ENCODE data around the gene PNPLA7.
"Not testable (repeated sequence)": the region's sequence is repeated elsewhere in the genome, so short reads cannot be mapped to it uniquely, and the experiment has no call there.

Gene PNPLA7

GRCh38 chr9:137514691-137515337 lies 35.4 kb downstream of the PNPLA7 start:
- peaks cover 5% of the 10 kb centered on the region for H3K4me1 Mint-ChIP-seq
- H3K27ac Mint-ChIP-seq: no peak overlapping the region
- H3K36me3 Mint-ChIP-seq: no peaks in the 10 kb centered on the region
- H3K4me3 Mint-ChIP-seq: no peak overlapping the region
- H3K27me3 Mint-ChIP-seq: no peaks in the 10 kb centered on the region
- H3K9me3 Mint-ChIP-seq: no peaks in the 10 kb centered on the region

DNA sequence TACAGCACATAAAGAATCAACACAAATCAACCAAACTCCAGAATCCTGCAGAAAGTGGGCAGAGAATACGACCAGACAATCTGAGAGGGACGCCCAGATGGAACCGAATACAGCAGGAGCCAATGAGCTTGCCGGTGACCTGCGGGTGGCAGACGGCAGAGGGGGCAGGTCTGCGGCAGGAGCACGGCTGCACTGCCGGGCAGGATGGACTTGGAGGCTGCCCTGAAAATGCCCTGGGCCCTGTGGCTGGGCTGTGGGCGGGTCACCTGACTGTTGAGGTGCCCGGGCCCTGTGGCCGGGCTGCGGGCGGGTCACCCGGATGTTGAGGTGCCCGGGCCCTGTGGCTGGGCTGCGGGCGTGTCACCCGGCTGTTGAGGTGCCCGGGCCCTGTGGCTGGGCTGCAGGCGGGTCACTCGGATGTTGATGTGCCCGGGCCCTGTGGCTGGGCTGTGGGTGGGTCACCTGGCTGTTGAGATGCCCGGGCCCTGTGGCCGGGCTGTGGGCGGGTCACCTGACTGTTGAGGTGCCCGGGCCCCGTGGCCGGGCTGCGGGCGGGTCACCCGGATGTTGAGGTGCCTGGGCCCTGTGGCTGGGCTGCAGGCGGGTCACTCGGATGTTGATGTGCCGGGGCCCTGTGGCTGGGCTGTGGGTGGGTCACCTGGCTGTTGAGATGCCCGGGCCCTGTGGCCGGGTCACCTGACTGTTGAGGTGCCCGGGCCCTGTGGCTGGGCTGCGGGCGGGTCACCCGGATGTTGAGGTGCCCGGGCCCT lies 36.2 kb downstream of the PNPLA7 start:
- not testable (repeated sequence) for H3K27me3 Mint-ChIP-seq, H3K4me3 Mint-ChIP-seq, H3K4me1 Mint-ChIP-seq, H3K36me3 Mint-ChIP-seq, H3K9me3 Mint-ChIP-seq, H3K27ac Mint-ChIP-seq

DNA sequence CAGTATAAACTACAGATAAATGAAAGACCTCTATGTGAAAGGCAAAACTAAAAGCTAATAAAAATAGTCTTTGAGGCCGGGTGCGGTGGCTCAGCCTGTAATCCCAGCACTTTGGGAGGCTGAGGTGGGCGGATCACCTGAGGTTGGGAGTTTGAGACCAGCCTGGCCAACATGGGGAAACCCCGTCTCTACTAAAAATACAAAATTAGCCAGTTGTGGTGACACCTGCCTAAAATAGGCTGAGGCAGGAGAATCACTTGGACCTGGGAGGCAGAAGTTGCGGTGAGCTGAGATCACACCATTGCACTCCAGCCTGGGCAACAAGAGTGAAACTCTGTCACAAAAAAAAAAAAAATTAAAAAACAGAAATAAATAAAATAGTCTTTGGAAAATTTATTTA lies 37.1 kb downstream of the PNPLA7 start:
- H3K27me3 Mint-ChIP-seq, H3K9me3 Mint-ChIP-seq, H3K36me3 Mint-ChIP-seq, H3K27ac Mint-ChIP-seq, H3K4me3 Mint-ChIP-seq, H3K4me1 Mint-ChIP-seq: not testable (repeated sequence)

DNA sequence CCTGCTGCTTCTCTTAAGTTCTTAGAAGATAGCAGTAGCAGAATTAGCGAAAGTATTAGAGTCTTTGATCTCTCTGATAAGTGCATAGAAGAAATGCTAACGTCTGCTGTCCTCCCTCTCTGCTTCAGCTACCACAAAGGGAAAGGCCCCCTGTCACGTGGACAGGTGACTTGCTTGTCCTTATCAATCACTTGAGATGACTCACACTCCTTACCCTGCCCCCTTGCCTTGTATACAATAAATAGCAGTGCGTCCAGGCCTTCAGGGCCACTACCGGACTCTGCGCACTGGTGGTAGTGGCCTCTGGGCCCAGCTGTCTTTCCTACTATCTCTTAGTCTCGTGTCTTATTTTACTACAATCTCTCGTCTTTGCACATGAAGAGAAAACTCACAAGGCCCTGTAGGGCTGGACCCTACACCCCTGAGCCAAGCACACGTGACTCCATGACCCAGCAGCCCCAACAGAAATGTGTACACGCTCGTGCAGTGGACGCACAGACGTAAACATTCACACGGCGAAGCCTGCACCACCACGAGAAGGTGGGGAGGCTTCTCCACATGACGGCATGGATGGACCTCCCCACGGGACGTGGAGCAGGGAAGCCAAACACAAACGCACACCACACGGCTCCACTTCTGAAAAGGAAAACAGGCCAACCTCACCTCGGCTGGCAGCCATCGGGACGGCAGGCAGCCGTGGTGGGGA lies 38.3 kb downstream of the PNPLA7 start:
- Mint-ChIP-seq H3K27ac (no peak overlapping the region), H3K4me1 (peaks cover 8% of the 10 kb centered on the region)

DNA sequence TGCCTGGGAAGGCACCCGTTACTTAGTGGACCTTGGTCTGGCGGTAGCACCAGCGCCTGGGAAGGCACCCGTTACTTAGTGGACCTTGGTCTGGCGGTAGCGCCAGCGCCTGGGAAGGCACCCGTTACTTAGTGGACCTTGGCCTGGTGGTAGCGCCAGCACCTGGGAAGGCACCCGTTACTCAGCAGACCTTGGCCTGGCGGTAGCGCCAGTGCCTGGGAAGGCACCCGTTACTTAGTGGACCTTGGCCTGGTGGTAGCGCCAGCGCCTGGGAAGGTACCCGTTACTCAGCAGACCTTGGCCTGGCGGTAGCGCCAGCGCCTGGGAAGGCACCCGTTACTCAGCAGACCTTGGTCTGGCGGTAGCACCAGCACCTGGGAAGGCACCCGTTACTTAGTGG lies 39.1 kb downstream of the PNPLA7 start:
- H3K4me1 Mint-ChIP-seq, H3K4me3 Mint-ChIP-seq, H3K9me3 Mint-ChIP-seq, H3K27me3 Mint-ChIP-seq, H3K36me3 Mint-ChIP-seq, H3K27ac Mint-ChIP-seq: not testable (repeated sequence)

More for the DNA sequence above, 38.3 kb downstream of the PNPLA7 start:
- no peak overlapping the region for H3K4me3 Mint-ChIP-seq
- no peaks in the 10 kb centered on the region for H3K36me3 Mint-ChIP-seq
- H3K27me3 Mint-ChIP-seq: no peaks in the 10 kb centered on the region
- no peaks in the 10 kb centered on the region for H3K9me3 Mint-ChIP-seq

DNA sequence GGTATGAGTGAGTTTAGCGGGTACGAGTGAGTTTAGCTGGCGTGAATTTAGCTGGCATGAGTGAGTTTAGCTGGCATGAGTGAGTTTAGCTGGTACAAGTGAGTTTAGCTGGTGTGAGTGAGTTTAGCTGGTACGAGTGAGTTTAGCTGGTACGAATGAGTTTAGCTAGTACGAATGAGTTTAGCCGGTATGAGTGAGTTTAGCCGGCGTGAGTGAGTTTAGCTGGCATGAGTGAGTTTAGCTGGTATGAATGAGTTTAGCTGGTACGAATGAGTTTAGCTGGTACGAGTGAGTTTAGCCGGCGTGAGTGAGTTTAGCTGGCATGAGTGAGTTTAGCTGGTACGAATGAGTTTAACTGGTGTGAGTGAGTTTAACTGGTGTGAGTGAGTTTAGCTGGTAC lies 41.0 kb downstream of the PNPLA7 start:
- Mint-ChIP-seq H3K9me3 (no peaks in the 10 kb centered on the region), H3K36me3 (no peaks in the 10 kb centered on the region), H3K4me3 (no peak overlapping the region), H3K4me1 (peaks cover 8% of the 10 kb centered on the region), H3K27ac (no peak overlapping the region), H3K27me3 (no peaks in the 10 kb centered on the region)

- no peak overlapping the region for H3K4me3 Mint-ChIP-seq
- H3K4me1 Mint-ChIP-seq: peaks cover 3% of the 10 kb centered on the region
- H3K36me3 Mint-ChIP-seq: peaks cover 2% of the 10 kb centered on the region
- H3K27me3 Mint-ChIP-seq: no peaks in the 10 kb centered on the region
- no peak overlapping the region for H3K27ac Mint-ChIP-seq
- no peaks in the 10 kb centered on the region for H3K9me3 Mint-ChIP-seq
Measured at GRCh38 chr9:137506702-137507171, 43.5 kb downstream of the PNPLA7 start.

DNA sequence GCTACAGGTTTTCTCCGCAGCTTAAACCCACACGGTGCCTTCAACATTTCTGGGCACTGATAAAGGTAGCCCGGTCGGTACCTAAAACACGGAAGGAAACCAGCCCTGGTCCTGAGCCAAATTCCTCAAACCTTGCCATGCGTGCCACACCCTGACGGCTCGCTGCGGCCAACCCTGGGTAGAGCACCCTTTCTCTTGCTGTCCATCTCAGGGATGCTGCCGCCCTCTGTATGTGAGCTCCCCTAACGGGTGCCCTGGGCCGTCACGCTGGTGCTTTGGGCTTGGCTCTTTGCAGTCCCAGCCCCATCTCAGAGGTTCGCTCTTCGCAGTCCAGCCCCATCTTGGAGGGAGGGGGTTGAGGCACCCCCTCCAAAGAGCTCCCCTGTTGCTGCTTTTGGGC lies 43.9 kb downstream of the PNPLA7 start:
- Mint-ChIP-seq H3K27ac (no peak overlapping the region), H3K9me3 (no peaks in the 10 kb centered on the region), H3K27me3 (no peaks in the 10 kb centered on the region), H3K4me1 (peaks cover 3% of the 10 kb centered on the region), H3K4me3 (no peak overlapping the region), H3K36me3 (peaks cover 2% of the 10 kb centered on the region)

DNA sequence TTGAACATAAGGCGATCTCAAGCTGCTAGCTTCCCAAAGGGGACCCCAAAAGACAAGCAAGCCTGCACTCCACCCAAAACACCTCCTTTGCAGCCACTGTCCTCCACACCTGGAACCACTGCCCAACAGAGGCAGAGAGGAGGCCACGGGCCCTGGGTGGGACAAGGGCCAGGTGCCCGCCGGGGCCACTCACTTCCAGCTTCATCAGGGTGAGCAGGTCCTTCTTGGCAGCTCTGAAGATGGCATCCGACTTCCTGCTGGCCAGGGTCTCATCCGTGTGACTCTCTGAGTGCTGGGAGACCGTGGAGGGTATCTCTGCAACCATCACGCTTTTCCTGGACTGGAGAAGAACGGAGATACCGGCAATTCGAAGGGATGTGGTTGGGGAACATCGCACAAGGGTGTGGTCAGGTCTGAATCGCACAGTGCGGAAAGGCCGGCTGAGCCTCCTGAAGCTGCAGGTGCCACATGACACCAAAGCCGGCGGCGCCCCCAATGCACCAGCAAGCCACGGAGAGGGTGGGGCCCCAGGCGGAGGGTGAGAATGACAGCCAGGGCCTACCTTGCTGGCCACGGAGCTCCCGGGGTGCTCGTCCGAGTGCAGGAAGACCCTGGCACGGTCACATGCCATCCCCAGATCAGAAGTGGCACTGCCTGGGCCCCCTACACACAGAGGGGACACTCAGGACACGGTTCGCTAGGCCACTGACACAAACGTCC lies 44.6 kb downstream of the PNPLA7 start:
- Mint-ChIP-seq H3K4me3 (no peak overlapping the region), H3K27ac (no peak overlapping the region), H3K36me3 (peaks cover 2% of the 10 kb centered on the region), H3K9me3 (no peaks in the 10 kb centered on the region), H3K27me3 (no peaks in the 10 kb centered on the region), H3K4me1 (peaks cover 3% of the 10 kb centered on the region)

DNA sequence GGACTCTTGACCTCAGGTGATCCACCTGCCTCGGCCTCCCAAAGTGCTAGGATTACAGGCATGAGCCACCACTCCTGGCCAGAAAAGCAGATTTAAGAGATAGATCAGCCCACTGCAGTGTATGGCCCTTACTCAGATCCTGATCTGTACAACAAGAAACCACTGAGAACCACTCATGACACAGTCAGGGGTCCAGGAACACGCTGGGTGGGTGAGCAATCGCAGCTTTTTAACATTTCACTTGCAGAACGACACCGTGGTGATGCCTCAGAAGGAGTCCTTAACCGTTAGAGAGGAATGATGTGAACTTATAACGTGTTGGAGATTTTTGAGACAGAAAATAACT lies 45.8 kb downstream of the PNPLA7 start:
- no peak overlapping the region for H3K4me3 Mint-ChIP-seq
- H3K27me3 Mint-ChIP-seq: no peaks in the 10 kb centered on the region
- H3K36me3 Mint-ChIP-seq: peaks cover 2% of the 10 kb centered on the region
- H3K4me1 Mint-ChIP-seq: peaks cover 3% of the 10 kb centered on the region
- H3K27ac Mint-ChIP-seq: no peak overlapping the region
- H3K9me3 Mint-ChIP-seq: no peaks in the 10 kb centered on the region

- Mint-ChIP-seq H3K4me3 (no peak overlapping the region), H3K27me3 (no peaks in the 10 kb centered on the region), H3K27ac (peak overlapping the region; percentile 93), H3K4me1 (no peaks in the 10 kb centered on the region), H3K36me3 (peaks cover 2% of the 10 kb centered on the region), H3K9me3 (no peaks in the 10 kb centered on the region)
Measured at GRCh38 chr9:137502008-137502911, 47.9 kb downstream of the PNPLA7 start.

DNA sequence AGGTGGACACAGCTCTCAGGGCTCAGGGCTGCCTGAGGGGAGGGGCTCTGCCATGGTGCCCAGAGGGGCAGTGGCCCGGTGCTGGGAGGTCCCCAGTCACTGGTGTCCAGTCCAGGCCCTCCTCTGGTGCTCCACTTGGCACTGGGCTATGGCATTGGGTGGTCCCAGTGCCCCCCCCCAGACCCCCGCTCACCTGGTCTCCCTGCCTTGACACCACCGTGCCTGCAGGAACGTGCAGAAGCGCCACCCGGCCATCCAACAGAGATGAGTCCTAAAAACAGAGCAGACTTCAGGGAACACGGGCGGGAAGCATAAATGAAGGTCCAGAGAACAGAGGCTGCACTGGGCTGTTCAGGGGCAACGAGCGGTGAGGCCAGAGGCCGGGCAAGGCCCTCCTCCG lies 48.7 kb downstream of the PNPLA7 start:
- no peaks in the 10 kb centered on the region for H3K9me3 Mint-ChIP-seq

GRCh38 chr9:137500666-137501397 lies 49.4 kb downstream of the PNPLA7 start:
- no peaks in the 10 kb centered on the region for H3K4me1 Mint-ChIP-seq
- H3K27me3 Mint-ChIP-seq: no peaks in the 10 kb centered on the region
- no peaks in the 10 kb centered on the region for H3K9me3 Mint-ChIP-seq
- peaks cover 2% of the 10 kb centered on the region for H3K36me3 Mint-ChIP-seq
- H3K4me3 Mint-ChIP-seq: no peak overlapping the region
- no peak overlapping the region for H3K27ac Mint-ChIP-seq

More for the DNA sequence above, 48.7 kb downstream of the PNPLA7 start:
- Mint-ChIP-seq H3K4me3 (no peak overlapping the region), H3K4me1 (no peaks in the 10 kb centered on the region), H3K36me3 (peaks cover 2% of the 10 kb centered on the region), H3K27ac (no peak overlapping the region), H3K27me3 (no peaks in the 10 kb centered on the region)

DNA sequence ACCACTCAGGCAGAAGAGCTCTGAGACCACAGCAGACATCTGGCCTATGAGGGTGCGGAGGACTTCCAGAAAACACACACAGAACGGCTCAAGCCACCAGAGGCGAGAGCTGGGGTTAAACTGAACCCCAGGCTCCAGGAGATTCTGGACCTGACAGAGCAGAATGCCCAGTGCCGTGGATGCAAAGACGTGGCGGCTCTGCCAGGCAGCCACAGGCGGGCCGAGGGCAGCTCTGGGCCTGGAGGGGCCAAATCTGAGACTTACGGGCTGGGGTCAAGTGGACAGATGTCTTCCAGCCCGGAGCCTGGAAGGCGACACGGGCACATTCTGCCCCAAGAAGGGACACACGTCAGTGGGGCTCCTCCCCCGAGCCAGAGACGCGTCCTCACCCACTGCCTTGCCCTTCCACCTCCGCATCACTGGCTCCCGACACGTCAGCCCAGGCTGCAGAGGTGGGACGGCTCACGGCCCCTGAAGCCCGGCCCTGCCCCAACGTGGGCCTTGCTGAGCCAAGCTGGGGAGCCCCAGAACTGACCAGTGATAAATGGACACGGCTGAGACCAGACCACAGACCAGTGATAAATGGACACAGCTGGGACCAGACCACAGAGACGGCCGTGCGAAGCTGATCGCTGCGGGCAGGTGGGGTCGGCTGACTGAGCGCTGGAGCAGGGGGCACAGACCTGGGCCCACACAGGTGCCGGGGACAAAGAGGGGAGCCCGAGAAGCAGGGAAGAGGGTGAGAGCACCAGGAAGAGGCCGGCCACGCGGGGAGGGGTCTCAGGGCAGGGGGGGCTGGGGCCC lies 50.1 kb downstream of the PNPLA7 start:
- Mint-ChIP-seq H3K27me3 (no peaks in the 10 kb centered on the region), H3K4me3 (no peak overlapping the region), H3K36me3 (peaks cover 2% of the 10 kb centered on the region), H3K27ac (no peak overlapping the region), H3K9me3 (no peaks in the 10 kb centered on the region), H3K4me1 (no peaks in the 10 kb centered on the region)

All from activated naive CD4-positive, alpha-beta T cell treated with anti-CD3 and anti-CD28 coated beads, Interleukin-2, amount 50 U/mL, for 24 hours (primary cell).